GM21529 (cell line): Measurements from ENCODE around the gene ACOX3.
A peak's percentile ranks its signal among the peaks of the same experiment; 100 is the strongest.
"Not testable (repeated sequence)": the region's sequence is repeated elsewhere in the genome, so short reads cannot be mapped to it uniquely, and the experiment has no call there.

Source experiments
- ATAC-seq: cut with Tn5 transposase; IDR thresholded peaks from one replicate; pipeline ENCODE4 v1.9.1; 2021; ENCODE audit not compliant: unreplicated experiment

ACOX3 gene

DNA sequence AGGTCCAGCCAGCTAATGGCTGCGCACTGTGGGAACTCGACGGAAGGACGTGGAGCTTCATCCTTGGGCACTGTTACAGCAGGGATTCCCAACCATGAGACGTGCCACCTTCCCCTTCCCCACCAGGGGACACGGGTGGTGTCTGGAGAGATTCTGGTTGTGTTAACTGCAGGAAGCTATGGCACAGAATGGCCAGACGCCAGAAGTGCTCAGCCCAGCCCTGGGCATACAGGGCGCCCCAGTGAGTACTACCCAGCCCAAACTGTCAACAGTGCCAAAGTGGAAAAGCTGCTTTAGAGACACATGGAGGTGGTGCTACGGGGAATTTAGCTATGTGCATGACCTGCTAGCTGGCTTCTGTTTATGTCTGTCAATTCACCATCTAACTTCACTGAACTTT is 32.8 kb downstream of the ACOX3 start:
- ATAC-seq = no peak

DNA sequence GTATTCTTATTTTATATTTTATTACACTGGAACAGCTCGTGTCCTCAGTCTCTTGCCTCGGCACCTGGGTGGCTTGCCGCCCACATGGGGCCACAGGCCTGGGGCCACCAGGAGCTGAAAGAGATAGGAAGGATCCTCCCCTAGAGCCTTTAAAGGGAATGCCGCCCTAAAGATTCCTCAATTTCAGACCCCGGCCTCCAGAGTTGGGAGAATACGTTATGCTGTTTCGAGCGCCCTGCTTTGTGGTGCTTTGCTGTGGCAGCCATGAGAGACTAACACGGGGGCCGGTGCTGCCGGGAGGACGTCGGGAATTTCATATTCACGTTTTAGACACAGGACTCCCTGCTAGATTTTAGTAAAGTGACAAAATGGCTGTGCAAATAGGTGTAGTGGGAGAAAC is 33.2 kb downstream of the ACOX3 start:
- no peak for ATAC-seq

DNA sequence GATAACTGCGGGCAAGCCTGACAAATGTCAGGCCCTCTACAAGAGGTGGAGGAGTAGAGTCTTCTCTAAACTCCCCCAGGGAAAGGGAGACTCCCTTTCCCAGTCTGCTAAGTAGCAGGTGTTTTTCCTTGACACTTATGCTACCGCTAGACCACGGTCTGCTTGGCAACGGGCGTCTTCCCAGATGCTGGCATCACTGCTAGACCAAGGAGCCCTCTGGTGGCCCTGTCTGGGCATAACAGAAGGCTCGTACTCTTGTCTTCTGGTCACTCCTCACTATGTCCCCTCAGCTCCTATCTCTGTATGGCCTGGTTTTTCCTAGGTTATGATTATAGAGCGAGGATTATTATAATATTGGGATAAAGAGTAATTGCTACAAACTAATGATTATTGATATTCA is 33.6 kb downstream of the ACOX3 start:
- ATAC-seq = not testable (repeated sequence)

DNA sequence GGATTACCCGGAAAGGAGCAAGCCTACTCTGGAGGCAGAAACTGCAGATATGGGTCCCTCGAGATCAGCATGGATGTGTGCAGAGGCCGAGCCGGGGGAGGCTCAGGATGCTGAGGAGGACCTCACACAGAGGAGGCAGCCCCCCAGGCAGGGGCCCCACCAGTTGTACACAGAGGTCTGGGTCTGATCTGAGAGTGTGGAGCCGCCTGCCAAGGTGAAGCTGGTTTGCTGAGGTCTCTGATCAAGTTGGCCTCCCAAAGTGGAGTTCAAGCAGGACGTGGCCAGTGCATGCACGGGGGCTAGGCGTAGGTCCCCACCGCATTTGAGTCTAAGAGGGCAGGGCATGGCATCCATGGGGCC is 35.0 kb downstream of the ACOX3 start:
- no peak for ATAC-seq

DNA sequence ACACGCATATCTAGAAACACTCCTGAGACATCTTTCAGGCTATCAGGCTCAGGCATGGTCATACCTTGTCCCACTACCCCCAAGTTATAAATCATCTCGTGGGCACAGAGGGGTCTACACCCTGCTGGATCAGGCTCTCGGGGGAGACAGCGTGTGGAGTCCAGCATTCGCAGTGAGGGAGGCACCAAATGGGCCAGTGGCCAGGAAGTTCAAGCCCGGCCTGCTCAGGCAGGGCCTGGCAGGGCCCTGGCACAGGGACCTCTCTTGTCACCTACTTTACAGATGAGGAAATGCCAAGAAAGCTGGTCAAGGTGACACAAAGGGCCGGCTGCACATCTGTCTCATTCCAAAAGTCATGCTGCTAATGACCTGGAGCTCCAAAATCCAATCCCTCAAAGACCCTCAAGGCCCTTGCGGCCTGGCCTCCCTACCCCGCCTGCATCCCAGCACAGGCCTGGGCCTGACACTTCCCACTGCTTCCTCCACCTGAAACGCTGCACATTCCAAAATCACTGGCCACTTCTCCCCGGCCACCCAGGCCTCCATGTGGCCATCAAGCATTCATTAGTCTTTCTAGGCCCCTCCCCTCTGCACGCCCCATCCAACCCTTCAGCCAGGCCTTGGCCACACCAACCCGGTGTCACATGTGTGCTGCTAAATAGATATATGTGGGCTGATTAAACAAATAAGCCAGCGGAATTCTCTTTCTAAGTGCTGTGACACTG is 35.6 kb downstream of the ACOX3 start:
- no peak for ATAC-seq

DNA sequence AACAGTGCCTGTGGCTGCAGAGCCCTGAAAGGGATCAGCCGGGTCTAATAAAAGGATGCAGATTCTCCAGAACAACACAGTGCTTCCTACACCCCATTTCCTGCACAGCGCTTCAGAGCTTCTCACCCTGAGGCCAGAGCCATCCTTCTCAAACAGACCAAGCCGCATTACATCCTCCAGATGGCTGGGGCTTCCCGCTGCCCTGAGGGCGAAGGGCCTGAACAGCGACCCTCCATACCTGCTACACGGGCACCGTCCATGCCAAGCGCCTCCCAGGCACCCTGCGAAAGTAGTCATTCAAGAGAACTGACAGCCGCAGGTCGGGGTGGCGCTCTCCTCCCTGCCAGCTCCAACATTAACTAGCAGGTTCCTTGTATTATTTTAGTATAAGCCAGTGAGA is 36.5 kb downstream of the ACOX3 start:
- ATAC-seq = no peak

DNA sequence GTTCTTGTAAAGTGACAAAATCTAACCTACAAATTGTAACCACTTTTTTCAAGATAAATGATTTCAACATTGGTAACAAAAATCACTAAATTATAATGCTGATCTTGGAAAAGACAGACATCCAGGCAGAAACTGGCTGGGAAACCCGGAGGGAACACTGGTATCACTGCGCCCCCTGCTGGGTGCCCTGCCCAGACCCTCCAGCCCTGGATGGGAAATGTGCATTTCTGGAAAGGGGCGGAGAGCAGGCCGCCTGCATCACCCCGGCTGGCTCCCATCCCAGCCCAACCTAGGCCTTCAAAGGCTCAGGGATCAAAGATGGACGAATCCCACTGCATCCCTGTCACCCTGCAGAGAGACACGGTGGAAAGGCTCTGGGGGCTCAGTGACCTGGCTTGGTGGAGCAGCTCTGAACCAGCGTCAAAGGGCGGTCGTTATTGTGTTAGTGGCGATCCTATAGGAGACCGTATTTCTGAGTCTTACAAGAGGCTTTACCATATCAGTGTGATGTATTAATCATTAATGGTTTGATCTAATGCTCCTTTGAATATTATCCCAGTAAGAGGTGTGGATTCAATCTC is 37.3 kb downstream of the ACOX3 start:
- ATAC-seq = no peak

DNA sequence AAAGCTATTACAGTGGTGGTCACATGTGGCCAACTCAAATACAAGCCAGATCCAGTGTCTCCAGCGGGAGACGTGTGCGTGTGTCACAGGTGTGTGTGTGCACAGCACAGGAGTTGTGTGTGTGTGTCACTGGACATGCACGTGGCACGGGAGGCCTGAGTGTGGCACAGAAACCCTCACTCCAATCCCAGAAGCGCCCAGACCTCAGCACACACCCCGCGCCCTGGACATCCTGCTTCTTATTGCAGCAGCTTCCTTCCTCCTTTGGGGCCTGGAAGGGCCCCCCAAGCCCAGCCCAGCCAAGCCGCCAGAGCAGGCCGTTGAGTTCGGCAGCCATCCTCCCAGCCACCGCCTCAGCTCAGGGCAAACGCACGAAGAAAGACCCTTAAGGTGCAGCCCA is 37.9 kb downstream of the ACOX3 start:
- ATAC-seq = no peak

DNA sequence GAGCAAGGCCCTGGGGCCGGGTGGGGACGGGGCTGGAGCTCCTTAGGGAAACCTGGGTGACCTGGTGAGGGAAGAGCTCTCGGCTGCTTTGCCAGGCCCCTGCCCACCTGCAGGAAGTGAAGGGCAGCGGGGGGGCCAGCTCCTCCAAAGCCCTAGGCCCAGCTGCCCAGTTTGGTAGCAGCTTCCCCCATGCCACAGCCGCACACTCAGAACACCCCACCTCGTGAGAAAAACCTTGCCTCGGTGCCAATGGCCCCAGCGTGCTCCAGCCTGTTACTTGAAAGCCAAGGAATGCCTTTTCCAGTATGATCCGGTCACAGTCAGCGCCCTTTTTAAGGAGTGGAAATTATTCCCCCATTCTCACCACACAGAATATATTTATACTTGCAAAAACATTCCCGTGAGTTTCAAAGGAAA is 38.3 kb downstream of the ACOX3 start:
- no peak for ATAC-seq

DNA sequence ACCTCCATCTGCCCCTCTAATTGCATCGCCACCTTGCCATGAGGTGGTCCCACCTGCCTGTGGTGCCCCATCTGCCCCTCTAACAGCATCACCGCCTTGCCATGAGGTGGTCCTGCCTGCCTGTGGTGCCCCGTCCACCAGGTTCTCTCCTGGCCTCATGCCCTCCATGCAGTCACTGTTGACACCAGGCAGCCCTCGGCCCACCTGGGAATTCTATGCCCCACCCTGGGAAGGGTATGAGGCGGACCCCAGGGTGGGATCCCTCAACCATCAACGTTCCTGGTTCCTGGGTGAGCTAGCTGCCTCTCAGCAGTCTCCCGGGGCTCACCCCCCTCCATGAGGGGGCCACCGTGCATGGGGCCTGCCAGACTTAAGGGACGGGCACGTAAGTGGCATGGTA is 38.9 kb downstream of the ACOX3 start:
- ATAC-seq = no peak

DNA sequence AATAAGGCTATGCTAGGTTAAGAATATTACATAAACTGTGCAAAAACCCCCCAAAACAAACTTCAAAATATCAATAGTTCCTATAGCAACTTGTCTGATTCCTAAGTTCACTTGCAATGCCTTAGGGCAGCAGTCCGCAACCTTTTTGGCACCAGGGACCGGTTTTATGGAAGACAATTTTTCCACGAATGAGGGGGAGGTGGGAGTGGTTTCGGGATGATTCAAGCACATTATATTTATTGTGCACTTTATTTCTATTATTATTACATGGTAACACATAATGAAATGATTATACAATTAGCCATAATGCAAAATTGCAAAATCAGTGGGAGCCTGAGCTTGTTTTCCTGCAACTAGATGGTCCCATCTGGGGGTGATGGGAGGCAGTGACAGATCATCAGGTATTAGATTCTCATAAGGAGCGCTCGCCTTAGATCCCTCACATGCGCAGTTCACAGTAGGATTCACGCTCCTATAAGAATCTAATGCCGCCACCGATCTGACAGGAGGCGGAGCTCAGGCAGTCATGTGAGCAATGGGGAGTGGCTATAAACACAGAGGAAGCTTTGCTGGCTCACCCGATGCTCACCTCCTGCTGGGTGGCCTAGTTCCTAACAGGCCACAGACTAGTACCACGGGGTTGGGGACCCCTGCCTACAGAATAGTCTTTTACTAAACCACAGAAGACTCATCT is 39.7 kb downstream of the ACOX3 start:
- ATAC-seq = no peak

DNA sequence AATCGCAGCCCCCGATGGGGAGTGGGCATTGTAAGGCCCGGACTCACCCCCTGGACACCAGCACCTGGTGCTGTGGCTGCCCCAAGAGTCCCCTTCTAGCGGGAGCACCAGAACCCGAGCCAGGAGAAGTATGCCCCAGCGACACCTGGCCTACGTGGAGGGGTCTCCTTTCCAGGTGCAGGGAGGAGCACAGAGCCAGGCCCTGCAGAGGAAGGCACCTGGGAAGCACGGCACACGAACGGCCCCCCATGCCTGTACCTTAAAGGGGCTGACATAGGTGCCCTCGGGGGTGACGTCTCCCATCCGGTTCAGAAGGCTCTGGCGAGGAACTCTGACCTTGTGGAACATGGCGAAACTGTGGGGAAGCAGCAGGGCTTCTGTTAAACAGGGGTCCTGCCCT is 41.2 kb downstream of the ACOX3 start:
- ATAC-seq = no peak

DNA sequence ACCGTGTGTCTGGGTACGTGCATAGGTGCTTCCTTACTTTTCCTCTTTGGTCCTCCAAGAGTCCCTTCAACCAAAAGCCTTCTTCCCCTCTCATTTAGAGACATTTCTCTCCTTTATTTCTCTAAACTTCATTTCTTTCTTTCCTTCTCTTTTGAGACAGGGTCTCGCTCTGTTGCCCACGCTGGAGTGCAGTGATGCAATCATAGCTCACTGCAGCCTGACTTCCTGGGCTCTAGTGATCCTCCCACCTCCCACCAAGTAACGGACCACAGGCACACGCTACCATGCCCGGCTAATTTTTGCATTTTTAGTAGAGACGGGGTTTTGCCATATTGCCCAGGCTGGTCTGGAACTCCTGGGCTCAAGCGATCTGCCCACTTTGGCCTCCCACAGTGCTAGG is 42.2 kb downstream of the ACOX3 start:
- ATAC-seq = no peak

DNA sequence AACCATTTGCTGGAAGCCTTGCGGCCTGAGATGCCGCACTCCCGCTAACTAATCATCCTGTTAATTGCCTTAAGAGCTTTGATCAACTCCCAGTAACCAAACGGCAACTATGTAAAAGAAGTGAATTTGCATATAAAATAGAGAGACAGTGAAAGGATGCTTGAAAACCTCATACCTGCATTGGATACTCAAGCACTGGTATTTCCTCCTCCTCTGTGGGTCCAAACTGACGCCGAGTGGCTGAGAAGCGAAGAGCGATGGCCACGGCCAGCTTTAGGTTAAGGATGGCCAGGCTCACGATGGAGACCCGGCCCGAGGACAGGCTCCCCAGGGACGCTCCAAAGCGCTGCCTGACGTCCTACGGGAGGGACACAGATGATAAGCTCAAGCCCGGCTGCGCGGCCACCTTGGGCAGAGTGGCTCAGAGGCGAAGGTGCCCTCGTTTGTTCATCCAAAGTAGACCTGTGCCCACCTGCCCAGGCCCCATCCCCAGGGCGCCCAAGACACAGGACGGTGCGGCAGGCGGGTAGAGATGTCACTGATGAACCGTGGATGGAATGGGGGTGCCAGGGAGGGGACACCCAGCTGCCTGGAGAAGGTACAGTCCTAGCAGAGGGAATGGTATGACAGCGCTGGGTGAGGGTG is 43.6 kb downstream of the ACOX3 start:
- ATAC-seq = no peak

DNA sequence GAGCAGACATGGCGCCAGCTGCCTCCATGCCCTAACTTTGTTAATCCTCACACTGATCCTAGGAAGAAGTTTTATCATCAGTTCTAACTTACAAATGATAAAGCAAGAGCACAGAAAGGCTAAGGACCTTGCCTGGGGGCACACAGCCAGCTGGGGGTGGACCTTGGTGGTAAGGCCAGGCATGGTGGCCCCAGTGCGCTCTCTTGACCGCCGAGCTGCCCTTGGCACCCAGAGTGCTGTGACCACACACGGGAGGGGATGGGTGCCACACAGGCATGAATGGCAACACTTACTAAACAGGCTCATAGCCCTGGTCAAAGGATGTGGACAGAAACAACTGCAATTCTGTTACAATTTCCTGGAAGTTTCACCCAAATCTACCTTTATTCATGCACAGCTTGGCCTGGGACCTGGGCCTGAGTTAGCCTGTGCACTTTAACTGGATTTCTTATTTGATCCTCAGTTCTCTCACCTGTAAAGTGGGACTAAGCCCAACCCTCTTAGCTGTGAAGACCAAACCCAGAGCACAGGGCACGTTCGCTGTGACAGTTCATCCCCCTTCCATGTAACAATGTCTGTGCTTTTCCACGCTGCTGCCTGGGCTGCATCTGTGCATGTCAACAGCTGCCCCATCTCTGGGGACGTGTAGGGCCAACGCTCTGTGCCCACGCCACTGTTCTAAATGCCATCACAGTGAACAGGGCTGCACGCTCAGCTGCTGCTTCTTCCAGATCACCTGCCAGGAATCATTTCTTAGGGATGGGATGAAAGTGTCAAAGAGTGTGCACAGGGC is 44.8 kb downstream of the ACOX3 start:
- no peak for ATAC-seq

DNA sequence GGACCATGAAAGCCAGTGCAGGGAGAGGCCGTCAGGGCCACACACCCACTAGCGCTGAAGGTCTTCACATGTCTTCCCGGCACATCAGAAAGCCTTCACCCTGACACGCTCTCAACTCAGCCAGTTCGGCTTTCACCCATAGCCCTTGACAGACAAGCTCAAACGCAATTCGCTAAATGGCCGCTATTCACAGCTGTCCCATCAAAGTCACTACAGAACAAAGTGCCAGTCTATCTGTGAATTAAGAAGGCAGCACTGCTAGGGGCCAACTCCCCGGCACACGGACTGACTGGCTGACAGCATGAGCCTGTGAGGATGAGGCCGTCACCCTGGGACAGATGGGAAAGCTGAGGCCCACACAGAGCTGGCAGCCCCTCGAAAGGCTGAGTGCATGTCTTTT is 45.7 kb downstream of the ACOX3 start:
- no peak for ATAC-seq

DNA sequence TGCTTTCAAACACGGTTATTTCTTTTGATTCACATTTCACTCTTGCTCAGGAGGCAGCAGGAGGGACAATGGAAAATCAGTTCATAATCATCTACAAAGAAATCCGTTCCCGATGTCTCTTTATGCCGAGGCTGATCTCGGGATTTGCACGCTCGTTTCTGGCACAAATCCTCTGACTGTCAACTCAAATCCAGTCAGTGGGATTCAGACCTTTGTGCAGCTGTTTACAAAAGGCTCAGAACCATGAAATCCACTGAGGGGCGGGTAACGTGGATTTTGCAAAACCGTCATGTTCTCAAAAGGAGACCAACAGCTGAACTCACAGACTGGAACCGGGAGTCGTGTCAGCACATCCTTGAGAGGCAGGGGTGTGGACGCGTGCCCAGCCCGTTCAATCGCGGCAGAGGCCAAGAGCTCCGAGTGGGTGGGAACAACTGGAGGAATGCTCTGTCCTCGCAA is 46.4 kb downstream of the ACOX3 start:
- no peak for ATAC-seq

DNA sequence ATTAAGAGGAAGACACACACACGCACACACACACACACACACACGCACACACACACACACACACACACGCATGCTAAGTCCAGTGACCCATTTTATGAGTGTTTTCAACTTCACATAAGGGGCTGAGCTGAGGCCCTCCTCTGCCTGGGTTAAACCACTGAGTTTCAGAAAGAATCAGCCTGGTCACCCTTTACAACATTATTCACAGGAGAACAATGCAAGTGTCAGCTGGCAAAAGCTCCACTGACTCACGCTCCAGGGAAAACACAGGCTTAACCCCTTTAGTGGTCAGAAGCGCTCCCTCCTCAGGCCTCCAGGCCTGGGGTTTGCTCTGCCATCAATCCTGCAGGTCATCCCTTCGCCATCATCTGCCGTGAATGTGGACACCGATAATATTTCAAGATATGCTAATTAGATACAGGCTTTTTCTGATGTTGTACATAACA is 46.9 kb downstream of the ACOX3 start:
- no peak for ATAC-seq

DNA sequence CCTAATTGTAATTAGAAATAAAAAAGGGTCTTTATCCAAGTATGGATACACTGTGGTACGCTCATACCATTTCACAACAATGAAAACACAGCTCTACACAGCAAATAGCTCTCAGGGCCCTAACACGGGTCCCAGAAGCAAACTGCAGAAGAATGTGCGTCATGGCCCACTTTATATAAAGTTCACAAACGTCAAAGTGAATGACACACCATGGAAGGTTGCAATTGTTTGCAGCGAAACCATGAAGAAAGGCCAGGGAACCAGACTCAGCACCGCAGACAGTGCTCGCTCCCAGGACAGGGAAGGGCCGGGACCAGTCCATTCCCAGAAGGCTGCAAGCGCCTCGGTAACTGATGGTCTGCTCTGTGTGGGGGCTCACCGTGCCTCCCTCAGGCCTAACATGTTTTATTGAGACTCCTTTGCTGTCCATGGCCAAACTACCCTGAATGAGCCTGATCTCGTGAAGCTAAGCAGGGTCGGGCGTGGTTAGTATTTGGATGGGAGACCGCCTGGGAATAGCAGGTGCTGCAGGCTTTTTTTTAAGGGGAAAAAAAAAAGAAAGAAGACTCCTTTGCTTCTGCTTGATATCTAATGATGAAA is 47.8 kb downstream of the ACOX3 start:
- ATAC-seq = no peak

DNA sequence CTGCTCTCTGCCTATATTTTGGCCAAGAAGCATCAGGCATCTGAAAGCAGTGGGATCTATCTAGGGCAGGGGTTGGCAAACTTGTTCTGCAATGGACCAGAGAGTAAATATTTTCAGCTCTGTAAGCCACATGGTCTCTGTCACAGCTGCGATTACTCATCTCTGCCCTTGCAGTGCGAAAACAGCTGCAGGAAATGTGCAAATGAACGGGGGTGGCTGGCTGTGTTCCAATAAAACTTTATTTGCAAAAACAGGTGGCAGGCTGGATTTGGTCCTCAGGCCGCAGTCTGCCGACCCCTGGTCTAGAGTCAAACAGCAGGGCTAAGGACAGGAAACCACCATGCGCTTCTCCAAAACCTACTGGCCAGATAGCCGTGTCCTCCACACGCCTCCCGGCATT is 48.6 kb downstream of the ACOX3 start:
- ATAC-seq = peak; percentile 89

DNA sequence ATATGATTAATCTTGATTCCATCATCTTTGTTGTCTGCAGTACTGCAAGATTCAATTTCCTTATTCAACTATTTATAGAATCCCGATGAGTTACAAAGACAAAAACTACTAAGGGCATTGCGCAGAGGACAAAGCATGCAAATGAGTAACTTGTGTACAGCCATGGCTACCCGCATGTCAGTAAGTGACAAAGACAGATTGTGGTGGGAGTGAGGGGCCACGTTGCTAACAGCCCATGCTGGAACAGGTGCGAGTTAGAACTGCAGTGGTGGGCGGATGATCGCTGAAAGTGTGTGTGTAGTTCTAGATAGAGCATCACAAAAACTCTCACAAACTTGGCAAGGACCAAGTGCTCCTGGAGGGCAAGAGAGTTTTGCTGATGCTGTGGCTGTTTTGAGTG is 49.5 kb downstream of the ACOX3 start:
- no peak for ATAC-seq
